ENCODE data around the gene RHOT1.
"Not testable (repeated sequence)": the region's sequence is repeated elsewhere in the genome, so short reads cannot be mapped to it uniquely, and the experiment has no call there.

The RHOT1 gene

GRCh38 chr17:32112416-32112815 is 29.9 kb upstream of the RHOT1 start:
- in situ Hi-C loops (cut with HindIII; ENCODE audit: low pct_ligation_motif_present, low sequenced_read_pairs) = no loop called here
- no peaks in the 10 kb centered on the region for H3K36me3 ChIP-seq (replicated peaks)
- DNase-seq = no peak
- no peaks in the 10 kb centered on the region for H3K27me3 ChIP-seq (replicated peaks)
- no peak for TF ChIP-seq CTCF (IDR thresholded peaks at IDR 0.05; ENCODE audit: low read depth, low read length, missing control alignments)
- H3K4me3 ChIP-seq (ENCODE audit: low read depth, low read length) = no peak overlapping the region
- H3K27ac ChIP-seq = no peak overlapping the region

GRCh38 chr17:32114536-32114935 is 27.8 kb upstream of the RHOT1 start:
- no peak for DNase-seq
- Histone ChIP-seq H3K27me3 (replicated peaks) (no peaks in the 10 kb centered on the region), H3K36me3 (replicated peaks) (no peaks in the 10 kb centered on the region), H3K27ac (no peak overlapping the region), H3K4me3 (ENCODE audit: low read depth, low read length) (no peak overlapping the region)
- no peak for TF ChIP-seq CTCF (IDR thresholded peaks at IDR 0.05; ENCODE audit: low read depth, low read length, missing control alignments)
- in situ Hi-C loops (cut with HindIII; ENCODE audit: low pct_ligation_motif_present, low sequenced_read_pairs) = no loop called here

- H3K4me3 ChIP-seq (ENCODE audit: low read depth, low read length); H3K27me3 ChIP-seq (replicated peaks); H3K36me3 ChIP-seq (replicated peaks); in situ Hi-C loops (cut with HindIII; ENCODE audit: low pct_ligation_motif_present, low sequenced_read_pairs); H3K27ac ChIP-seq; DNase-seq: not testable (repeated sequence)
These were observed 26.8 kb upstream of the RHOT1 start for GRCh38 chr17:32115546-32115945.

GRCh38 chr17:32116937-32117336 is 25.4 kb upstream of the RHOT1 start:
- H3K27ac ChIP-seq = no peak overlapping the region
- in situ Hi-C loops (cut with HindIII; ENCODE audit: low pct_ligation_motif_present, low sequenced_read_pairs) = no loop called here
- TF ChIP-seq CTCF (IDR thresholded peaks at IDR 0.05; ENCODE audit: low read depth, low read length, missing control alignments) = no peak
- no peak overlapping the region for H3K4me3 ChIP-seq (ENCODE audit: low read depth, low read length)
- DNase-seq = no peak
- H3K36me3 ChIP-seq (replicated peaks) = no peaks in the 10 kb centered on the region
- no peaks in the 10 kb centered on the region for H3K27me3 ChIP-seq (replicated peaks)

GRCh38 chr17:32117399-32117798 is 24.9 kb upstream of the RHOT1 start:
- DNase-seq = no peak
- Histone ChIP-seq H3K27me3 (replicated peaks) (no peaks in the 10 kb centered on the region), H3K27ac (no peak overlapping the region), H3K4me3 (ENCODE audit: low read depth, low read length) (no peak overlapping the region), H3K36me3 (replicated peaks) (no peaks in the 10 kb centered on the region)
- in situ Hi-C loops (cut with HindIII; ENCODE audit: low pct_ligation_motif_present, low sequenced_read_pairs) = no loop called here
- no peak for TF ChIP-seq CTCF (IDR thresholded peaks at IDR 0.05; ENCODE audit: low read depth, low read length, missing control alignments)

GRCh38 chr17:32118088-32118487 is 24.2 kb upstream of the RHOT1 start:
- H3K27ac ChIP-seq; H3K36me3 ChIP-seq (replicated peaks); H3K27me3 ChIP-seq (replicated peaks); in situ Hi-C loops (cut with HindIII; ENCODE audit: low pct_ligation_motif_present, low sequenced_read_pairs); DNase-seq; H3K4me3 ChIP-seq (ENCODE audit: low read depth, low read length): not testable (repeated sequence)

GRCh38 chr17:32118835-32119234 is 23.5 kb upstream of the RHOT1 start:
- TF ChIP-seq CTCF (IDR thresholded peaks at IDR 0.05; ENCODE audit: low read depth, low read length, missing control alignments) = no peak
- Histone ChIP-seq H3K27ac (no peak overlapping the region), H3K36me3 (replicated peaks) (no peaks in the 10 kb centered on the region), H3K4me3 (ENCODE audit: low read depth, low read length) (no peak overlapping the region), H3K27me3 (replicated peaks) (no peaks in the 10 kb centered on the region)
- in situ Hi-C loops (cut with HindIII; ENCODE audit: low pct_ligation_motif_present, low sequenced_read_pairs) = no loop called here
- DNase-seq = no peak

Data from brain microvascular endothelial cell (primary cell).